ENCODE data around the gene TEX11.

DNA sequence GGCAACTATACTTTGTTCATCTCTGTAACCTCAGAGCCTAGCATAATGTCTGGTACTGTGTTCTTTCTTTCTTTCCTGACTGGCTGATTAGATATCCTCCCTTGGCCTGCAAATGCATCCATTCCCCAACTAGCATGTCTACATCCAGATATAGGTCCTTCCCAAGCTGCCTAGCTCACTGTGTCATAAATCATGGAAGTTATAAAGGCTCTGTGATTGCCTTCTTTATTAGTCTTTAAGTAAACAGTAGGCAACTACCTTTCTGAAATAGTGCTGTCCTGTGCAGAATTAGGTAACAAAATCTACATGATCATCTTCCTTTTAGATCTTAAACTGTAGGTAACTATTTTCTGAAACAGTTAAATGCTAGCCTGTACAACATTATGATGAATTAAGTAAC lies 239.4 kb downstream of the TEX11 start:
- TF ChIP-seq, protein P1, sequence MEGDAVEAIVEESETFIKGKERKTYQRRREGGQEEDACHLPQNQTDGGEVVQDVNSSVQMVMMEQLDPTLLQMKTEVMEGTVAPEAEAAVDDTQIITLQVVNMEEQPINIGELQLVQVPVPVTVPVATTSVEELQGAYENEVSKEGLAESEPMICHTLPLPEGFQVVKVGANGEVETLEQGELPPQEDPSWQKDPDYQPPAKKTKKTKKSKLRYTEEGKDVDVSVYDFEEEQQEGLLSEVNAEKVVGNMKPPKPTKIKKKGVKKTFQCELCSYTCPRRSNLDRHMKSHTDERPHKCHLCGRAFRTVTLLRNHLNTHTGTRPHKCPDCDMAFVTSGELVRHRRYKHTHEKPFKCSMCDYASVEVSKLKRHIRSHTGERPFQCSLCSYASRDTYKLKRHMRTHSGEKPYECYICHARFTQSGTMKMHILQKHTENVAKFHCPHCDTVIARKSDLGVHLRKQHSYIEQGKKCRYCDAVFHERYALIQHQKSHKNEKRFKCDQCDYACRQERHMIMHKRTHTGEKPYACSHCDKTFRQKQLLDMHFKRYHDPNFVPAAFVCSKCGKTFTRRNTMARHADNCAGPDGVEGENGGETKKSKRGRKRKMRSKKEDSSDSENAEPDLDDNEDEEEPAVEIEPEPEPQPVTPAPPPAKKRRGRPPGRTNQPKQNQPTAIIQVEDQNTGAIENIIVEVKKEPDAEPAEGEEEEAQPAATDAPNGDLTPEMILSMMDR (conservative IDR thresholded peaks at IDR 0.05; ENCODE audit: low read depth, low read length): no peak
- TF ChIP-seq EZH2 (IDR thresholded peaks at IDR 0.05; ENCODE audit: borderline replicate concordance, low read depth, low read length, poor library complexity, severe bottlenecking): no peak
